ENCODE measurements around the gene NDUFS6. TPM values are rescaled to one million over a fixed set of nuclear protein-coding genes. Genes with fewer than 3 reads are reported as not detected.

Gene NDUFS6
- total RNA-seq, result 21.6 TPM
- 10 to 100 TPM; 66.5 to 98.7 (median 75.7) TPM for polyA plus RNA-seq

DNA sequence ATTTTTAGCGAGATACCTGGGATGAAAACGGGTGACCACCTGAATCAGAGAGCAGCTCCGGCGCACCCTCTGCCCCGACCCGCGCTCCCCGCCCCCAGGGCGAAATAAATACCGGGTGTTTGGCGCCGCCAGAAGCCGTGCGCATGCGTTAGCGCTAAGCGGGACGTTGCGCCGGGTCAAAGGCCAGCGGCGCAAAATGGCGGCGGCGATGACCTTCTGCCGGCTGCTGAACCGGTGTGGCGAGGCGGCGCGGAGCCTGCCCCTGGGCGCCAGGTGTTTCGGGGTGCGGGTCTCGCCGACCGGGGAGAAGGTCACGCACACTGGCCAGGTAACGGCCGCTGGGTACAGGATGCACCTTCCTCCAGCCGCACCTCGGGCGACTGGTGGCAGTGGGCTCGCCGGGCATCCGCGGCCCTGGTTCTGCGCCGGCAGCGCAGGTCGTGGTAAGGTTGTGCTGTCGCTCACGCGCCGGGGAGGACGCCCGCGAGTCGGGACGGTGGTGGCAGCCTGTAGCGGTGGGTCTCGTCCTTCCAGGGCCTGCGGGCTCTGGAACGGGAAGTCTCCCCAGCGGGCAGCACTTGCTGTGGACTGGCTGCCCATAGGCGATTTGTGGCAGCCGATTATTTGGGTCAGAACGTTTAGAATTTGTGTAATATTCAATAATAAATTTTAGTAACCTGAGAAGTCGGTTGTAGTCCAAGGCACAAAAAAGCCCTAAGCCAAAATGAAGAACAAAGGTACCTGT, at the start of gene NDUFS6:
TSS of gene NDUFS6 (plus strand) at position 186 of the 745 bp plus-strand sequence. CDS start at position 197, 11 bp downstream.
- Mint-ChIP-seq H3K4me3 (peak within 1 kb of the TSS; percentile 93 to 99 (median 98)), H3K4me1 (peaks cover 6 to 76% (median 38%) of the 10 kb centered on the region in 4 donors), H3K9me3 (peaks cover 0 to 1% (median 0%) of the 10 kb centered on the region in 7 donors), H3K27ac (peak within 1 kb of the TSS; percentile 97 to 99 (median 98)), H3K27me3 (no peaks in the 10 kb centered on the region), H3K36me3 (peaks cover 38% of the 10 kb centered on the region)
- Histone ChIP-seq H3K36me3 (ENCODE audit: control insufficient read depth, insufficient read depth, low read length) (peaks cover 45% of the 10 kb centered on the region), H3K27me3 (ENCODE audit: control insufficient read depth, insufficient read depth, low read length) (no peaks in the 10 kb centered on the region), H3K4me1 (ENCODE audit: control insufficient read depth, insufficient read depth, low read length, poor library complexity, severe bottlenecking) (peaks cover 44% of the 10 kb centered on the region), H3K4me3 (ENCODE audit: low read depth, low read length) (peak within 1 kb of the TSS; percentile 98), H3K27ac (ENCODE audit: insufficient read depth, low read length, poor library complexity, severe bottlenecking) (peak within 1 kb of the TSS; percentile 90), H3K9me3 (ENCODE audit: control insufficient read depth in 2 of 2, low read length in 2 of 2) (no peaks in the 10 kb centered on the region)
- ATAC-seq (ENCODE audit: low read depth in 2 of 2), result peak; percentile 61 to 63
- peak; percentile 73 to 87 (median 78) for DNase-seq

DNA sequence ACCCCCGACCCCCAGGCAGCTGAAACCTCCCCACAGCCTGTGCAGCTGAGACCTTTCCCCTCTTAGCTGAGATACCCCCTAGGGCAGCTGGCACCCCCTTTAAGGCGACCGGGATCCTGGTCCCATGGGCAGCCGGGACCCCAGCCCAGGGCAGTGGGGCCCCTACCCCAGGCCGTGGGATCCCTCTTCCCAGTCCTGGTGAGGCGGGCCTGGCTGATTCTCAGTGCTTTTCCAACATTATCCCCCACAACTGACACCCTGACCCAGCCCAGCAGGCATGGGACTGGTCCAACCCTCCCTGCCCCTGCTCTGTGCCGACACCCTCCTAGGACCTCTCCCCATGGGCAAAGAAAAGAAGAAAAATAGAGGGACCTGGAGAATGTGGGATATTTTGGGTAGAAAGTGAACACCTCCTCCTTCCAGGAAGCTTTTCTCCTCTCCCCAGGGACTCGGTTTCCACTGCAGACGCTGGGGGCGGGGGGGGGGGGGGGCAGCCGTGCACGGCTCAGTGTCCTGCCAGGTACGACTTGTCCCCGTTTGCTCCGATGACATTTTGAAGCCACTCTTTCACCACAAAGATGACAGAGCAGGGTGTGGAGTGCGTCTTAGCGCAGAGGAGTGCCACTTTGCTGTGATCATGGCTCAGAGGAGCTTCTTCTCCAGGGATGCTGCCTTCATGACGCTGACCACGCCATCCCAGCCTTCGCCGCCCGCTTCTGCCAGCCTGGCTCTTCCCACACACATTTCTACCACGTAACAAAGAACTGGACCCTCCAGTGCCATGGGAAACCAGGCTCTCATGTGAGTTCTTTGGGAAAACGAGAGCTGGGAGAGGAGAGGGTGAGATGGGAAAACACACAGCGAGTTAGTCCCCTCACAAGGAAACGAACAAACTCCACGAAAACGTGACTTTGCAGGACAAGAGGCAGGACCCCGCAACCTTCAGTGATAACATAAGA, 49.1 kb upstream of the NDUFS6 start:
- Mint-ChIP-seq H3K27me3 (peaks cover 4% of the 10 kb centered on the region), H3K9me3 (no peaks in the 10 kb centered on the region), H3K4me3 (no peak overlapping the region), H3K36me3 (no peaks in the 10 kb centered on the region), H3K27ac (no peak overlapping the region), H3K4me1 (no peaks in the 10 kb centered on the region)
- ATAC-seq (ENCODE audit: low read depth in 2 of 2), result no peak
- H3K27me3 ChIP-seq (ENCODE audit: control insufficient read depth, insufficient read depth, low read length), result no peaks in the 10 kb centered on the region
- H3K4me1 ChIP-seq (ENCODE audit: control insufficient read depth, insufficient read depth, low read length, poor library complexity, severe bottlenecking), result no peaks in the 10 kb centered on the region
- DNase-seq, result no peak
- H3K27ac ChIP-seq (ENCODE audit: insufficient read depth, low read length, poor library complexity, severe bottlenecking), result no peak overlapping the region
- H3K4me3 ChIP-seq (ENCODE audit: low read depth, low read length), result no peak overlapping the region
- no peaks in the 10 kb centered on the region for H3K9me3 ChIP-seq (ENCODE audit: control insufficient read depth in 2 of 2, low read length in 2 of 2)
- H3K36me3 ChIP-seq (ENCODE audit: control insufficient read depth, insufficient read depth, low read length), result no peaks in the 10 kb centered on the region

DNA sequence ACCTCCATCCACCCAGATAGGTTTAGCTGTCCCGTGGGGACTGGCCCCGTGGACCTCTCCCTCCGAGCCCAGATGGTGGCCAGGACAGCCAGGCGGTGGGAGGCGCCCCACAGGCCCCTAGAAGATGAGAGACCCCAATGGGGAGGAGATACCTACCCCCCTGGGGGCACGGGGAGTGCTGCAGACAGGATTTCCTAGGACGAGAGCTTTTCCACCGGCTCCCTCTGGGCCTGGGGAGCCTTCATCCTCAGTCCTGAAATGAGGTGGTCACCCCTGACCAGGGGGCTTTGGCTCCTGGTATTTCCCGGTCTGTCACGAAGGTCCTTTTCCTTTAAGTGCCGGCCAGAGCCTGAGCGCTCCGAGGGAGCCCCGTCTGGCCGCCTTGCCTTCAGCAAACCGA, 48.3 kb upstream of the NDUFS6 start:
- no peak overlapping the region for H3K4me3 Mint-ChIP-seq
- no peaks in the 10 kb centered on the region for H3K9me3 ChIP-seq (ENCODE audit: control insufficient read depth in 2 of 2, low read length in 2 of 2)
- H3K4me1 Mint-ChIP-seq, result no peaks in the 10 kb centered on the region
- H3K27ac ChIP-seq (ENCODE audit: insufficient read depth, low read length, poor library complexity, severe bottlenecking), result no peak overlapping the region
- H3K27me3 Mint-ChIP-seq, result peaks cover 4% of the 10 kb centered on the region
- H3K9me3 Mint-ChIP-seq, result no peaks in the 10 kb centered on the region
- H3K4me3 ChIP-seq (ENCODE audit: low read depth, low read length), result no peak overlapping the region
- no peaks in the 10 kb centered on the region for H3K36me3 ChIP-seq (ENCODE audit: control insufficient read depth, insufficient read depth, low read length)
- DNase-seq, result no peak
- no peak overlapping the region for H3K27ac Mint-ChIP-seq
- H3K36me3 Mint-ChIP-seq, result no peaks in the 10 kb centered on the region
- H3K4me1 ChIP-seq (ENCODE audit: control insufficient read depth, insufficient read depth, low read length, poor library complexity, severe bottlenecking), result no peaks in the 10 kb centered on the region
- H3K27me3 ChIP-seq (ENCODE audit: control insufficient read depth, insufficient read depth, low read length), result no peaks in the 10 kb centered on the region
- ATAC-seq (ENCODE audit: low read depth in 2 of 2), result no peak

- H3K27ac Mint-ChIP-seq, result no peak overlapping the region
- Histone ChIP-seq H3K27me3 (ENCODE audit: control insufficient read depth, insufficient read depth, low read length) (no peaks in the 10 kb centered on the region), H3K4me3 (ENCODE audit: low read depth, low read length) (no peak overlapping the region), H3K4me1 (ENCODE audit: control insufficient read depth, insufficient read depth, low read length, poor library complexity, severe bottlenecking) (no peaks in the 10 kb centered on the region), H3K27ac (ENCODE audit: insufficient read depth, low read length, poor library complexity, severe bottlenecking) (no peak overlapping the region), H3K36me3 (ENCODE audit: control insufficient read depth, insufficient read depth, low read length) (no peaks in the 10 kb centered on the region), H3K9me3 (ENCODE audit: control insufficient read depth in 2 of 2, low read length in 2 of 2) (no peaks in the 10 kb centered on the region)
- H3K36me3 Mint-ChIP-seq, result no peaks in the 10 kb centered on the region
- peaks cover 9% of the 10 kb centered on the region for H3K27me3 Mint-ChIP-seq
- peaks cover 0 to 3% (median 0%) of the 10 kb centered on the region in 7 donors for H3K9me3 Mint-ChIP-seq
- ATAC-seq (ENCODE audit: low read depth in 2 of 2), result no peak
- no peak overlapping the region for H3K4me3 Mint-ChIP-seq
- no peak for DNase-seq
- no peaks in the 10 kb centered on the region for H3K4me1 Mint-ChIP-seq
Measured at GRCh38 chr5:1753490-1753889, 47.7 kb upstream of the NDUFS6 start.

DNA sequence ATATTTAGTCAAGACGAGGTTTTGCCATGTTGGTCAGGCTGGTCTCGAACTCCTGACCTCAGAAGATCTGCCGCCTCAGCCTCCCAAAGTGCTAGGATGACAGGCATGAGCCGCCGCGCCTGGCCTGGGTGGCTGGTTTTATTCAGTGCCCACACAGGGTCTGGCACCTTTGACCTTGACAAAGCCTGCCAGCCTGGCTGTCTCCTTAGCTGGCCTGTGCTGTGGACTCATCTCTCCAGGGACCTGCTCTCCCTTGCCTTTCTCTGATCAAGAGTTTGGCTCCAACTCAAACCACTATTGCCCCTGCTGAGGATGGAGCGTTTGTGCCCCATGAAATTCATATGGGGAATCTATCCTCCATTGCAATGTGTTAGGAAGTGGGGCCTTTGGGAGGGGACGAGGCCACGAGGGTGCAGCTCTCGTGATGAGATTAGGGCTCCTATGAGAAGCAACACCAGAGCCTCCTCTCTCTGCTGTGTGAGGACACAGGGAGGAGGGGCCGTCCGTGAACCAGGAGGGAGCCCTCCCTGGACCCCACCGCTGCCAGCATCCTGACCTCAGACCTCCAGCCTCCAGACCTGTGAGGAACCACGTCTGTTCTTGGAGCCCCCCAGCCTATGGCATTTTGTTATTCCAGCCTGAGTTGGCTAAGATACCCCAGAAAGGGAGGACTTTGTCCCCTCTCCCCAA, 46.5 kb upstream of the NDUFS6 start:
- H3K4me3 Mint-ChIP-seq, result no peak overlapping the region
- H3K27ac Mint-ChIP-seq, result no peak overlapping the region
- Histone ChIP-seq H3K4me1 (ENCODE audit: control insufficient read depth, insufficient read depth, low read length, poor library complexity, severe bottlenecking) (no peaks in the 10 kb centered on the region), H3K27me3 (ENCODE audit: control insufficient read depth, insufficient read depth, low read length) (no peaks in the 10 kb centered on the region), H3K36me3 (ENCODE audit: control insufficient read depth, insufficient read depth, low read length) (no peaks in the 10 kb centered on the region), H3K9me3 (ENCODE audit: control insufficient read depth in 2 of 2, low read length in 2 of 2) (no peaks in the 10 kb centered on the region), H3K4me3 (ENCODE audit: low read depth, low read length) (no peak overlapping the region), H3K27ac (ENCODE audit: insufficient read depth, low read length, poor library complexity, severe bottlenecking) (no peak overlapping the region)
- ATAC-seq (ENCODE audit: low read depth in 2 of 2) (no peak), DNase-seq (no peak)
- H3K27me3 Mint-ChIP-seq, result peaks cover 11% of the 10 kb centered on the region
- H3K9me3 Mint-ChIP-seq, result peaks cover 0 to 6% (median 0%) of the 10 kb centered on the region in 7 donors
- no peaks in the 10 kb centered on the region for H3K36me3 Mint-ChIP-seq
- no peaks in the 10 kb centered on the region for H3K4me1 Mint-ChIP-seq

DNA sequence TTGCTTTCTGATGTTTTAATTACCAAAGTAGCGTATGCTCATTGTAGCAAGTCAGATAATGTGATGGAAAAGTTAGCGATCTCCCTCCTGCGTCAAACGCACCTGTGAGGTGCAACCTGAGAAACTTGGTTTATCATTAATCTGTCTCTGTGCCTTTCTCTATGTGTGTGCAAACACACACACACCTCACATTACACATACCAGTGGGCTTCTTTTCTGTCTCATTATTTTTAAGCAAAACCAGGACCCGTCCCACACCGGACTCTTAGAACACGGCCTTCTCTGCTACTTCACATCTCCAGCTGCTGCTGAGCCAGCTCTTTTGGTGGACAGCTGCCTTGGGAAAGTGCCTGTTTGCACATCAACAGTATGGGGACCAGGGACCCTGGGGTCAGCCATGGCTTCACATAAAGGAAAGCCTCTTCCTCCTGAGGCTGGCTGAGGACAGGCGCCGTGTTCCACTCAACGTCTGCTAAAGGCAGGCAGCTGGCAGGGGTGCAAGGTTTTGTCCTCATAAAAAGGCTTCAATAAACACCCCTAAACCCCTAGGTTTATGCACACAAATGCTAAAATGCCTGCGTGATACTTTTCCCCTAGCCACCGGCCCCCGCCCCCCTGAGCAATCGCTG, 45.8 kb upstream of the NDUFS6 start:
- Histone ChIP-seq H3K36me3 (ENCODE audit: control insufficient read depth, insufficient read depth, low read length) (no peaks in the 10 kb centered on the region), H3K27ac (ENCODE audit: insufficient read depth, low read length, poor library complexity, severe bottlenecking) (no peak overlapping the region), H3K4me3 (ENCODE audit: low read depth, low read length) (no peak overlapping the region), H3K4me1 (ENCODE audit: control insufficient read depth, insufficient read depth, low read length, poor library complexity, severe bottlenecking) (no peaks in the 10 kb centered on the region), H3K27me3 (ENCODE audit: control insufficient read depth, insufficient read depth, low read length) (no peaks in the 10 kb centered on the region), H3K9me3 (ENCODE audit: control insufficient read depth in 2 of 2, low read length in 2 of 2) (no peaks in the 10 kb centered on the region)
- H3K36me3 Mint-ChIP-seq, result no peaks in the 10 kb centered on the region
- H3K27ac Mint-ChIP-seq, result no peak overlapping the region
- no peak for DNase-seq
- no peak for ATAC-seq (ENCODE audit: low read depth in 2 of 2)
- peaks cover 0 to 6% (median 0%) of the 10 kb centered on the region in 7 donors for H3K9me3 Mint-ChIP-seq
- peaks cover 11% of the 10 kb centered on the region for H3K27me3 Mint-ChIP-seq
- no peaks in the 10 kb centered on the region for H3K4me1 Mint-ChIP-seq
- H3K4me3 Mint-ChIP-seq, result no peak overlapping the region

- Histone ChIP-seq H3K27ac (ENCODE audit: insufficient read depth, low read length, poor library complexity, severe bottlenecking) (no peak overlapping the region), H3K36me3 (ENCODE audit: control insufficient read depth, insufficient read depth, low read length) (no peaks in the 10 kb centered on the region), H3K9me3 (ENCODE audit: control insufficient read depth in 2 of 2, low read length in 2 of 2) (no peaks in the 10 kb centered on the region), H3K4me1 (ENCODE audit: control insufficient read depth, insufficient read depth, low read length, poor library complexity, severe bottlenecking) (no peaks in the 10 kb centered on the region), H3K27me3 (ENCODE audit: control insufficient read depth, insufficient read depth, low read length) (no peaks in the 10 kb centered on the region), H3K4me3 (ENCODE audit: low read depth, low read length) (no peak overlapping the region)
- Mint-ChIP-seq H3K27ac (no peak overlapping the region), H3K27me3 (peaks cover 11% of the 10 kb centered on the region), H3K4me3 (no peak overlapping the region), H3K4me1 (no peaks in the 10 kb centered on the region), H3K36me3 (no peaks in the 10 kb centered on the region), H3K9me3 (peaks cover 0 to 6% (median 0%) of the 10 kb centered on the region in 7 donors)
- ATAC-seq (ENCODE audit: low read depth in 2 of 2) (no peak), DNase-seq (no peak)
Measured at GRCh38 chr5:1756481-1756880, 44.7 kb upstream of the NDUFS6 start.
